Breast epithelium (tissue), 4 donors: ENCODE results near the gene ZFAND2A. TPM values are rescaled to one million over a fixed set of nuclear protein-coding genes. Genes with fewer than 3 reads are reported as not detected.

Source experiments
- DNase-seq, 2 donors: peaks; one replicate each; pipeline ENCODE4 v3.0.0-alpha.2; 2019; ENCODE audit warnings: low spot score in 2 of 2
- H3K27ac ChIP-seq, 2 donors: fragments of 200-600 bp; sonication (generic) in 1 of 2; one replicate each; pipeline ENCODE4 v1.5.1; 2016 to 2019; ENCODE audit warnings: mild to moderate bottlenecking in 1 of 2
- H3K27me3 ChIP-seq, 2 donors: fragments of 200-600 bp; sonication (generic) in 1 of 2; one replicate each; pipeline versions ENCODE4 v1.5.1 to v1.6.0; 2017 to 2019; ENCODE audit warnings: control low read depth in 1 of 2, mild to moderate bottlenecking in 1 of 2
- H3K36me3 ChIP-seq: fragments of 200-600 bp; one replicate; pipeline ENCODE4 v1.5.1; 2019
- H3K4me1 ChIP-seq, 2 donors: fragments of 200-600 bp; sonication (generic); one replicate each; pipeline ENCODE4 v1.5.1; 2016 to 2019; ENCODE audit warnings: control low read depth in 1 of 2
- H3K4me3 ChIP-seq, 3 donors: fragments of 200-600 bp; sonication (generic); 1 replicate in 2 of 3; 2 replicates in 1 of 3; pipeline ENCODE4 v1.5.1; 2016 to 2019; ENCODE audit warnings: mild to moderate bottlenecking in 3 of 3, moderate library complexity in 2 of 3
- H3K9me3 ChIP-seq, 2 donors: fragments of 200-600 bp; sonication (generic) in 1 of 2; one replicate each; pipeline ENCODE4 v1.5.1; 2016 to 2019; ENCODE audit warnings: control low read depth in 1 of 2
- POLR2A ChIP-seq: fragments of 450-650 bp; IDR thresholded peaks from one replicate; pipeline ENCODE4 v1.6.1; 2016; ENCODE audit warnings: antibody characterized with exemption, mild to moderate bottlenecking, moderate library complexity
- POLR2AphosphoS5 ChIP-seq, 3 donors: sonication (generic); formaldehyde crosslinking; IDR thresholded peaks; one replicate each; pipeline ENCODE4 v1.6.1; 2017; ENCODE audit warnings: antibody characterized with exemption in 3 of 3
- intact Hi-C: fragments of 100-400 bp; cut with DNase I; formaldehyde crosslinking; loops from one replicate; pipeline ENCODE4 v1.15.1; 2023; ENCODE audit warnings: low total_unique reads
- total RNA-seq, 3 donors: library from RNA; depleted of rRNA; stranded (reverse); fragments of >200 nt; gene quantifications; one replicate each; pipeline ENCODE4 v1.1.0, GENCODE V29; 2016
- TF ChIP-seq, protein P1 (sequence below), 3 donors: fragments of 450-650 bp; IDR thresholded peaks; one replicate each; pipeline ENCODE4 v1.5.1; 2016 to 2017; ENCODE audit warnings: antibody characterized with exemption in 3 of 3, mild to moderate bottlenecking in 3 of 3, moderate library complexity in 3 of 3

ZFAND2A gene
- total RNA-seq, 3 donors from 2014 or later = 31.9 to 41.6 (median 34.1) TPM

DNA sequence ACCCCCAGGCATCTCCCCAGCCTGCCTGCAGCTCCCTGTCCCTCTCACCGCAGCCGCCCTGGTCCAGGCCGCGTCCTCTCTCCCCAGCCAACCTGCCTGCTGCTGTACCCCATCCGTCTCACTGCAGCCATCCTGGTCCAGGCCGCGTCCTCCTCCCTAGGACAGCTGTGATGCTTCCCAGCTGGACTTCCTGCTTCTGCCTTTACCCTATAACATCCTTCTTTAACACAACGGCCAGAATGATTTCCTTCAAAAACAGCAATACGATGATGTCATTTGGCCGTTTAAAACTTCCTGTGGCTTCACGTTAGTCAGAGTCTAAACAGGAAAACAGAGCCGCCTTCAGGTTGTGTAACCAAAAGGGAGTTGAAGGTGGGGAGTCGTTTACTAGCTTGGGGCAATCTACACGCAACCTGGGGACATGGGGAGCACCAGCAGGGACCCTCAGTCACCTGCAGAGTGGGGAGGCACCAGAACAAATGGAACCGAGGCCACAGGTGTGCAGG, 32.2 kb upstream of the ZFAND2A start:
- Histone ChIP-seq H3K27ac (no peak overlapping the region), H3K27me3 (peaks cover 0 to 41% of the 10 kb centered on the region in 2 donors), H3K4me3 (no peak overlapping the region), H3K4me1 (no peaks in the 10 kb centered on the region), H3K36me3 (no peaks in the 10 kb centered on the region), H3K9me3 (no peaks in the 10 kb centered on the region)
- TF ChIP-seq, protein P1, sequence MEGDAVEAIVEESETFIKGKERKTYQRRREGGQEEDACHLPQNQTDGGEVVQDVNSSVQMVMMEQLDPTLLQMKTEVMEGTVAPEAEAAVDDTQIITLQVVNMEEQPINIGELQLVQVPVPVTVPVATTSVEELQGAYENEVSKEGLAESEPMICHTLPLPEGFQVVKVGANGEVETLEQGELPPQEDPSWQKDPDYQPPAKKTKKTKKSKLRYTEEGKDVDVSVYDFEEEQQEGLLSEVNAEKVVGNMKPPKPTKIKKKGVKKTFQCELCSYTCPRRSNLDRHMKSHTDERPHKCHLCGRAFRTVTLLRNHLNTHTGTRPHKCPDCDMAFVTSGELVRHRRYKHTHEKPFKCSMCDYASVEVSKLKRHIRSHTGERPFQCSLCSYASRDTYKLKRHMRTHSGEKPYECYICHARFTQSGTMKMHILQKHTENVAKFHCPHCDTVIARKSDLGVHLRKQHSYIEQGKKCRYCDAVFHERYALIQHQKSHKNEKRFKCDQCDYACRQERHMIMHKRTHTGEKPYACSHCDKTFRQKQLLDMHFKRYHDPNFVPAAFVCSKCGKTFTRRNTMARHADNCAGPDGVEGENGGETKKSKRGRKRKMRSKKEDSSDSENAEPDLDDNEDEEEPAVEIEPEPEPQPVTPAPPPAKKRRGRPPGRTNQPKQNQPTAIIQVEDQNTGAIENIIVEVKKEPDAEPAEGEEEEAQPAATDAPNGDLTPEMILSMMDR (IDR thresholded peaks at IDR 0.05) = no peak
- no peak for TF ChIP-seq POLR2A
- TF ChIP-seq POLR2AphosphoS5 (IDR thresholded peaks at IDR 0.05) = no peak
- no peak for DNase-seq
- intact Hi-C loops = no loop called here

DNA sequence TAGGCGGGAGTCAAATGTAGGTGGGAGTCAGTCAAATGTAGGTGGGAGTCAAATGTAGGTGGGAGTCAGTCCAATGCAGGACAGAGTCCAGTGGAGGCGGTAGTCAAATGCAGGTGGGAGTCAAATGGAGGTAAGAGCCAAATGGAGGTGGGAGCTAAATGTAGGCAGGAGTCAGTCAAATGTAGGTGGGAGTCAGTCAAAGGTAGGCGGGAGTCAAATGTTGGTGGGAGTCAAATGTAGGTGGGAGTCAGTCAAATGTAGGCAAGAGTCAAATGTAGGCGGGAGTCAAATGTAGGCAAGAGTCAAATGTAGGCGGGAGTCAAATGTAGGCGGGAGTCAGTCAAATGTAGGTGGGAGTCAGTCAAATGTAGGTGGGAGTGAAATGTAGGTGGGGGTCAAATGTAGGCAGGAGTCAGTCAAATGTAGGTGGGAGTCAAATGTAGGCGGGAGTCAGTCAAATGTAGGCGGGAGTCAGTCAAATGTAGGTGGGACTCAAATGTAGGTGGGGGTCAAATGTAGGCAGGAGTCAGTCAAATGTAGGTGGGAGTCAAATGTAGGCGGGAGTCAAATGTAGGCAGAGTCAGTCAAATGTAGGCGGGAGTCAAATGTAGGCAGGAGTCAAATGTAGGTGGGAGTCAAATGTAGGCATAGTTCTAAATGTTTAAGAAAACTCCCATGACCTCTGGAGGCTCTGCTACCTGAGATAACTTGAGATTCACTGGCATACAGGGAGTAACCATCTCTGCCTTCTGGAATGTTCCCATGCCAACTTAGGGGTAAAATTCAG, 30.2 kb upstream of the ZFAND2A start:
- intact Hi-C loops = no loop called here
- DNase-seq = no peak
- no peak for TF ChIP-seq POLR2A
- no peak for TF ChIP-seq POLR2AphosphoS5 (IDR thresholded peaks at IDR 0.05)
- TF ChIP-seq, protein P1 (IDR thresholded peaks at IDR 0.05) = no peak
- H3K9me3 ChIP-seq = no peaks in the 10 kb centered on the region
- no peaks in the 10 kb centered on the region for H3K36me3 ChIP-seq
- peaks cover 0 to 53% of the 10 kb centered on the region in 2 donors for H3K27me3 ChIP-seq
- no peak overlapping the region for H3K4me3 ChIP-seq
- no peak overlapping the region for H3K27ac ChIP-seq
- H3K4me1 ChIP-seq = no peaks in the 10 kb centered on the region

DNA sequence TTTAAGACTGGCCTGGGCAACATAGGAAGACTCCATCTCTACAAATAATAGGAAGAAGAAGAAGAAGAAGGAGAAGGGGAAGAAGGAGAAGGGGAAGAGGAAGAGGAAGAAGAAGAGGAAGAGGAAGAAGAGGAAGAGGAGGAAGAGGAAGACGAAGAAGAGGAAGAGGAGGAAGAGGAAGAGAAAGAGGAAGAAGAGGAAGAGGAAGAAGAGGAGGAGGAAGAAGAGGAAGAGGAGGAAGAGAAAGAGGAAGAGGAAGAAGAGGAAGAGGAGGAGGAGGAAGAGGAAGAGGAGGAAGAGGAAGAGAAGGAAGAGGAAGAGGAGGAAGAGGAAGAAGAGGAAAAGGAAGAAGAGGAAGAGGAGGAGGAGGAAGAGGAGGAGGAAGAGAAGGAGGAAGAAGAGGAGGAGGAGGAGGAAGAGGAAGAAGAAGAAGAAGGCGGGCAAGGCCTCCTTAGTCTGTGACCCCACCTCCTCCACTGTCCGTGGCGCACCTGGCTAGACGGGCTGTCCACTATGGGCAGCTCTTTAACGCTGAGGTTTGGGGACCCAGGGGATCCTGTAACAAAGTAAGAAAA, 28.8 kb upstream of the ZFAND2A start:
- no peak overlapping the region for H3K27ac ChIP-seq
- no peak overlapping the region for H3K4me3 ChIP-seq
- intact Hi-C loops = no loop called here
- no peaks in the 10 kb centered on the region for H3K4me1 ChIP-seq
- DNase-seq = no peak
- H3K36me3 ChIP-seq = no peaks in the 10 kb centered on the region
- peaks cover 0 to 58% of the 10 kb centered on the region in 2 donors for H3K27me3 ChIP-seq
- H3K9me3 ChIP-seq = no peaks in the 10 kb centered on the region
- TF ChIP-seq POLR2AphosphoS5 (IDR thresholded peaks at IDR 0.05) (no peak), POLR2A (no peak)
- TF ChIP-seq, protein P1 (IDR thresholded peaks at IDR 0.05) = no peak

DNA sequence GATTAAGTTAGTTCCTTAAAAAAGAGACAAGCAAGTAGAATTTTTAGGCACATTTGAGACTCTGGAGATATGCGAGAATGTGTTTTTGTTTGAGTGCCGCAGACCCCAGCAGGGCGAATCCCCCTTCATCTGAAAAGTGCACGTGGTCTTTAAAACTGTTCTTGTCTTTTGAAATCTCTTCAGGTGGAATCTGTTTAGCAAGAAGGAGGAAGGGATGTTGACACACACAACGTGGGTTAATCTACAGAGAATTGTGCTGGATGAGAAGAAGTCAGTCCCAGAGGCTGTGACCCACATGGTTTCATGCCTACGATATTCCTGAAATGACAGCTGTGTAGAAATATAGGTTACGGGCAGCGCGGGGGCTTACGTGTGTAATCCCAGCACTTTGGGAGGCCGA, 27.1 kb upstream of the ZFAND2A start:
- no peak for TF ChIP-seq POLR2AphosphoS5 (IDR thresholded peaks at IDR 0.05)
- TF ChIP-seq, protein P1 (IDR thresholded peaks at IDR 0.05) = no peak
- TF ChIP-seq POLR2A = no peak
- Histone ChIP-seq H3K4me3 (no peak overlapping the region), H3K9me3 (no peaks in the 10 kb centered on the region), H3K36me3 (no peaks in the 10 kb centered on the region), H3K4me1 (no peaks in the 10 kb centered on the region), H3K27me3 (peaks cover 0 to 41% of the 10 kb centered on the region in 2 donors), H3K27ac (no peak overlapping the region)
- no peak for DNase-seq
- intact Hi-C loops = no loop called here

DNA sequence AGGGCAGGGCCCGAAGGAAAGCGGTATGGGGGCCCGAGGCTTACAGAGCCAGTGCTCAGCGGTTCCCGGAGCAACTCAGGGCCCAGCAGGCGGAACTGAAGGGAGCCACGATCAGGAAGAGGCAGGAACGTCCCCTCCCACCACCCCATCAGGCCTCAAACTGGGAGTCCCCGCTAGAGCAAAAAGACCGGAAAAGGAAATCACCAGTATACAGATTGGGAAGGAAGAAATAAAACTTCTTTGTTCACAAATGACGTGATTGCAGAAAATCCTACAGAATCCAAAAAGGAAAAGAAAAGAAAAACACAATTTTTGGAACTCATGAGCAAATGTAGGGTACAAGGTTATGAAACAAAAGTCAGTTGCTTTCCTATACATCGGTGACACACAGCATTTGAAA, 21.6 kb upstream of the ZFAND2A start:
- no peaks in the 10 kb centered on the region for H3K9me3 ChIP-seq
- H3K27ac ChIP-seq = peak overlapping the region in 1 of 2 donors; percentile 61
- no peak for TF ChIP-seq POLR2A
- TF ChIP-seq, protein P1 (IDR thresholded peaks at IDR 0.05) = no peak
- TF ChIP-seq POLR2AphosphoS5 (IDR thresholded peaks at IDR 0.05) = no peak
- H3K4me3 ChIP-seq = no peak overlapping the region
- no peak for DNase-seq
- H3K4me1 ChIP-seq = peaks cover 0 to under 1% of the 10 kb centered on the region in 2 donors
- H3K36me3 ChIP-seq = no peaks in the 10 kb centered on the region
- intact Hi-C loops = no loop called here
- peaks cover 0 to 36% of the 10 kb centered on the region in 2 donors for H3K27me3 ChIP-seq
